HG03342 (cell line): ENCODE results near the gene HLA-DMB.

Source experiments
- ATAC-seq: cut with Tn5 transposase; IDR thresholded peaks from one replicate; pipeline ENCODE4 v1.9.1; 2021; ENCODE audit warnings: mild to moderate bottlenecking, moderate library complexity; ENCODE audit not compliant: unreplicated experiment

Gene HLA-DMB

DNA sequence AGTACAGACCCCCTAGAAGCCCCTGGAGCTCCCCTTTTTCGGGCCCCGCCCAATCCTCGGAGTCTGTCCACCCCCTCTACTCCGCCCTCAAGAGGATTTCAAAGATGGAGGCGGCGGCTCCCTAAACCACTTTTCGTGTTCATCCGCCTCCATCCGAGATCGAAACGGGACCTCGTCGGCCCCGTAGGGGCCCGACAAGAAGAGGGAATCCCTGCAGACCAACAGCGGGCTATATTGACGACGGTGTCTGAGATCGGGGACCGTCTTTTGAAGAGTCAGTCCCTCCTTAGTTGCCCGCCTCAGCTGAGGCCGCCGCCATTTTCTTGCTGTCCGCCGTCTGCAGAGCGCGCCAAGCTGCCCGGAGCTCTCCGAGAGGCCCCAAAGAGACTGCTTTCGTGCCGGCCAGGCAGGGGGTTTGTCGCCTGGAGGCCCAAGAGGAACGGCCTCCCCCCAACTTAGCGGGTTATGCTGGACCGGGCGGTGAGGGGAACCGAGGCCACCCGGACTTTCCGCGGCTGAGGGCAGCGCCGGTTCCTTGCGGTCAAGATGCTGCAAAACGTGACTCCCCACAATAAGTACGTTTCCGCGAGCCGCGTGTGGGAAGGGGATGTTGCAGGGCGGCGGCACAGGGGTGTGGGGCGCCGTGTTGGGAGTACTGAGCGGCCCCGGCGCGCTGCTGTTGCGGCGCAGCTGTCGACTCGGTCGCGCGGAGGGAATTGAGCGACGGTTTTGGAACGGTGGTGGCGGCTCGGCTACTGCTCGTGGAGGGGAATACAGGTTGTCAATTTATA is 31.7 kb upstream of the HLA-DMB start:
- no peak for ATAC-seq

DNA sequence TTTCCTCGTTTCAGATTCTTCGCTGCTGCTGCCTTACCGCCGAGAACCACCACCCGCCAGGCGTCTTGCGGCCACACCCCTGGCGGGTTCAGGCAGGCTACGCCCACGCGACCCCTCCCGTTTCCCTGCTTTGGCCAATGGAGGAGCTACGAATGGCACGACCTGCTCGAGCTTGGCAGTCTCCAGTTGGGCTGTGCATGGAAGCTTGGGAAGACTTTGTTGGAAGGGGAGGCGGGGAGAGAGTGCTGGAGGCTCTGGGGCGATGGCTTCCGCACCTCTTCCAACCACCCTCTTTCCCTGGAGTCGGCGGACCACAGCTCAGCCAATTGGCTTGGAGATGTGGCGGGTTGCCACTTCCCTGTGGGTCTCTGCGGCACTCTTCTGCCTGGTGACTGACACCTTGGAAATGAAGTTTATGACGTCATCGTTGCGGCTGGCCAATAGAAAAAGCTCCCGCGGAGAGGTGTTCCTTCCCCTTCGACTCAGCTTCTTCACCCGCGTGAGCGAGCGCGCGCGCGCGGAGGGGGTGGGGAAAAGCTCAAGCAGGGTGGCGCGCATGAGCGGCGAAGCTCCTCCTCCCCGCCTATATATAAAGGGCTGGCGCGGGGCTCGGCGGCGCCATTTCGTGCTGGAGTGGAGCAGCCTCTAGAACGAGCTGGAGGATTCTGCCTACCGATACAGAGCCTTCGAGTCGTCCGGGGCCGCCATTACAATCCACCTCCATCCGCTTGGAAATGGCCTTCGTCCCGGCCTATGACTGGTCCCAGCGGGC is 30.9 kb upstream of the HLA-DMB start:
- peak; percentile 45 for ATAC-seq

DNA sequence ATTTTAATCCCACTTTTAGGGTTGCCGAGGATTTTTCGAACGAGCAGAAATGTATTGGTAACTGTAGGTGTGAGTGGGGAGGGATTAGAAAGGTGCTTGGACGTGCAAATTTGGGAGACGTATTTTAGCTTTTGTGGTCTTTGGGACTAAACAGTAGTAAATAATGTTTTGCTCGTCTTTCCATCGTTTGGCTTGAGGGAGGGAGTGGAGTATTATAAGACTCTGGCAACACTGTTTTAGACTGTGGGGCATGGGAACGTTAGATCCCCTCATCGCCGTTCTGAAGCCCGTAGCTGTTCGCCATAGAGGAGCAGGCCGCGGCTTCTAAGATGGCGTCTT is 30.4 kb upstream of the HLA-DMB start:
- ATAC-seq: no peak

DNA sequence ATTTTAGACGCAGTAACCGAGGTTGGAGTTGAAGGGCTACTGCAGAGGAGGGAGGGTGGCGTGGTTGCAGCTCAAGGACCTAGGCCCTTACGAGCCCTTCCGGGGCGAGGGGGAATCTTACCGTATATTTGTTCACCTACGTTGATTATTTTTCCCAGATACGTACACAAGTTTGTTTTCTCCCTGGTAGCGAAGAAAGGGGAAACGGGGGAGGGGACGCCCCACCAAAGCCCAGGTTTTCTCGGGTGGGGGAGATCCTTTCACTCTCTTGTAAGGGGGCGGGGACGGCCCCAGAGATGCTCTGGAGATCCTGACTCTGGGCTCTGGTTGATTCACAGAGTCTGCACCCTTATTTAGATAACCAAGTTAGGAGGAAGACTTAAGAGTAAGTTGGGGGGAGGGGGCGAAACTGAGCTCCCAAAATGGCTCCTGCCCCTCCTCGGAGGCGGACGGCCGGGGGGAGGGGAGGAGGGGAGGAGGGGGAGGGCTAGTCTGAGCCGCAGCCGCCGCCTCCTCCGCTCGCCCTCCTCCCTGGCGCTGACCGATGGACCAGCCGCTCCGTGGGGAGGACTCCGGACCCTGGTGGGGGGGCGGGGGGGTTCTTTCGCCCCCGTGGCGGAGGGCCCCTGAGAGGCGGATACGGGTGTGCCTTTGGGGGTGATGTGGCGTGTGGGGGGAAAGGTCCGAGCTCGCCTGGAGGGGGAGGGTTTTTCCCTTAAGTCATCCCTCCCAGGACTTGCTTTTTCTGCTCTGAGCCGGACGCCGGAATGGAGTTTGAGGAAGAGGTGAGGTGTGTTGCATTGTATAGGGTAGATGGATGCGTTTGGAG is 29.8 kb upstream of the HLA-DMB start:
- no peak for ATAC-seq

DNA sequence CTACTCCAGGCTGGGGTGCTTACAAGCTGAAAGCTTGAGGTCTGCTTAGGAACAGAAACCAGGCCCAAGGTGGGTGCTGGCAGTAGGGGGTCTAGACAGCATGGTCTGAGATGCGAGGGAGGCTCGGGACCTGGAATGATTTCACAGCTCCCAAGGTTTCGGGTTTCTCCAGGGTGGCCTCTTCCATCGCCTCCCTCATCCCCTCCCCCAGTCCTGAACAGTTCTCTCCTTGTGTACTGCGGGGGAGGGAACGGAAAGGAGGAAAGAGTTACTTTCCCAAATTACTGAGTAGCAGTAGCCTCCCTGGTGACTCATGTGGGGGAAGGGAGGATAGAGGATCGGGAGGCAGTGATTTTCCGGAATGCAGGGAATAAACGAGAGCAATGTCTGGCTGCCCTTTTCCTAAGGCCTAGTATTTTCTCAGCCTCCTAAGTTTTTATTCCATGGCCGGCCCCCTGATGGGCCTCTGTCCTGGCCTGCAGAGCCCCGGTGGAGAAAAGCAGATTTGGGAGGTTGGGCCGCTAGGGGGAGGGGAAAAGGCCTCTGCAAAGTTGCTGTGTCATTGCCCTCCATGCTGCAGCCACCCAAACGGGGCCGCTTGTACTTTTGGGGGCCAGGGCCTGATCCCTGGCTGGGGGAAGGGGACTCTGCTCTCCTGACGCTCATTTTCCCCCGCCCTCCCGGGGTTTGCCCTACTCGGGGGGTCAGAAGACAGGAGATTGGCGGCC is 29.0 kb upstream of the HLA-DMB start:
- no peak for ATAC-seq

DNA sequence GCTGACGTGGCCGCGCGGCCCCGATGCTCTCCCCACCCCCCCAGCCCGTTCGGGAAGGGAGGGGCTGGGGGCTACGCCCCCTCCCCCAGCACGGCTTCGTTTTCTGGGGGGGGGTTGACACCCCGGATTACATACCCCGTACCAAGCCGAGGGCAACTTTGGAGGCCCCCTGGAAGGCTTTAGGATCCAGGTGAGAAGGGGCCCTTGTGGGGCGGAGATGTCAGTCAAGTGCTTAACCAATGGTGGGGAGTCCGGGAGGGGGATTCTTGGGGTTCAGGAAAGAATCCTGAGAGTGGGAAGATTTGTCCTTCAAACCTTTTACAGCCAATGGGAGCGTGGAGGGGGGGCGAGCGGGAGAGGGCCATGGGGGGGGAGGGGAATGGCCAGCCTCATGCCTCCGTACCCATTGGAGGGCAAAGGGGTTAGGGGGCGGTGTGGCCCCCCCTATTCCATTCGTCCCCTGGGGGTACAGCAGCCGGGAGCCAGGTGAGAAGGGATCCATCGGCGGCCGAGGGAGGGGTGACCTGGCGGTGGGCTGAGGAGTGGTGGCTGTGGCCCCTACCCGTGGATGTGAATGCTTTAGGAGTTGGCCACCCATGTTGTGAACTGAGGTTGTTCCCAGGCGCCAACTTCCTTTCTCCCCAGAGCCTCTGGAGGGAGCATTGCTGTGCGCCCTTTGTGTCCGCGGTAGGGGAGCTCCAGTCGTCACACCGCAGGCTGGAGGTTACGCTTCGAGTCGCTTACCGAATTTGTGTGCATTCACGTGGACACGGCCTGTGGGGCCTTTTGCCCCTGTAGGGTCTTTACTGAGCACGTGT is 28.2 kb upstream of the HLA-DMB start:
- ATAC-seq: no peak

DNA sequence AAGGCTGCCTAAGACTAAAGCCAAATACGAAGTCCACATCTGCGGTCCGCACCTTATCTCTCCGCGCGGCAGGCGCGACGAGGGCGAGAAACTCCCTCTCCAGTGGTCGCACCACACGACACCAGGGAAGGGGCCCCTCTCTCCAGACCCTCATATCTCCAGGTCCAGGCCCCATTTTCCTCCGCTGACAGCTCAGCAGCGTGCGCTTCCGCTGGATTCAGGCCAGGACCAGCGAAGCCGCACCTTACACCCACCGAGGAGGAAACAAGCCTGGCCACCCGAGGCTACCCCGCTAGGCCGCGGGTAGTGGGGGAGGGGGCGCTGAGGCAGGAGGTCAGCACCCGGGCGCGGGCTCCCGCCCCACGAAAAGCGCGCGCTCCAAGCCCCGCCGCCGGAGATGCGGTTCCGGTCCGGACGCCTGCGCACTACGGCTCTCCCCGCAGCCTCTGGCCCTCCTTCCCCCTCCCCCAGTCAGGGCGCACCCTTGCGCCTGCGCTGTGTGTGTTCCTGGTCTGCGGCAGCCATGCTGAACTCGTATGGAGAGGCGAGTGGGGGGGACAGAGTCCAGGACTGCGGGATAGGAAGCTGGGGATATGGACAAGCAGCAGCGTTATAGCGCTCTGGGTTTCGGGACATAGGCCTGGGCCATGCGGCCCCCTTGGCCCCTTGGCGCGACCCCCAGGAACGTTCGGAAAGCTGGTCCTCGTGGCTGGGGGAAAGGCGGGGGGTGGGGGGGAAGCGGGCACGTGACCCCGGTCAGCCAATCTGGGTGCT is 27.5 kb upstream of the HLA-DMB start, which contains the start of gene BRD2:
Gene BRD2, plus strand, starts transcription at position 502 of the 774 bp plus-strand sequence. CDS start 4,305 bp downstream, outside the sequence.
- peak; percentile 26 for ATAC-seq

DNA sequence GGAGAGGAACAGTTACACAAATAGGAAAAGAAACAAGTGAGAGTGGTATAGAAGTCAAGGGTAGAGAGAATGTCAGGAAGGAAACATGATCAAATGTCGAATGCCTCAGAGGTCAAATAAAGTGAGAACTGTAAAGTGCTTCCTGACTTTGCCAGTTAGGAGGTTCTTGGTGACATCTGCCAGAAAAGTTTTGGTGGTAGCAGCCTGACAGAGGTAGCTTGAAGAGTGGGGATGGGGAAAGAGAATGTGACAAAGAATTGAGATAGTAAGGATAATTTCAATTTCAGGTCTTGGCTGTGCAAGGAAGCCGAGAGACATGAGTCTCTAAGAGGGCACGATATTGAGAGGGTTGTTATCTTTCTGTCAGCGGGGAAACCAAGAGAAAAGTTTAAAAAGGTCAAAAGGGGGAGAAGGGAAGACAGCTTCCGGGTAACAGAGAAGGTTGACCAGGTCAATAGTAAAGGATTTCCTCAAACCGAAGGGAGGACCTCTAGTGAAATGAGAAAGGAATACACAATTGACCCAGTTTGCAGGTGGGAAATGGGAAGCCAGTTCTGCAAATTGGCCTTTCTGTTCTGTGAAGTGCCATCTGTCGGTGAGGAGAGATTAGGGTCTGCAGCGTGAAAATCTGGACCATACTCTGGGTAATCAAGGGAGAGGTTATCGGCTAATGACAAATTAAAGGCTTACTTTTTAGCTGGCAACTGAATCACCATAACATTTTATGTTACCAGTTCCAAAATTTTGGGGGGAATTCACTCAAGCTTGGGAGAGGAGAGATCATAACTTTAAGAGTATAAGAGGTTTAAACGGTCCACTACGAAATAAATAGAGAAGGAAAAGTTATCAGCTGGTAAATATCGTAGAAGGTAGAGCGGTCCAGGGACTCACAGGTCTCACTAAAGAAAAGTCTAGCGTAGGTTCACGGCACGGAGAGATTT is 26.6 kb upstream of the HLA-DMB start:
- no peak for ATAC-seq

DNA sequence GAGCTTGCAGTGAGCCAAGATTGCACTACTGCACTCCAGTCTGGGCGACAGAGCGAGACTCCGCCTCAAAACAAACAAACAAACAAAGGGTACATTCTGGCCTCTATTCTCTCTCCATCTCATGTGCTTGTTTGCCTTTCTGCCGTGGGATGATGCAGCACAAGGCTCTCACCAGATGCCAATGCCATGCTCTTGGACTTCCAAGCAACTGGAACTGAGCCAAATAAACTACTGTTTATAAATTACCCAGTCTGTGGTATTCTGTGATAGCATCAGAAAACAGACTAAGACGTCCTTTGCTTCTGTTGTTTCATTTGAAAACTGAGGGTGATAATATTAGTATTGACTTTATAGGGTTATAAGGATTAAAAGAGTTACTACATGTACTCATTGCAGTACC is 23.9 kb upstream of the HLA-DMB start:
- ATAC-seq: no peak

DNA sequence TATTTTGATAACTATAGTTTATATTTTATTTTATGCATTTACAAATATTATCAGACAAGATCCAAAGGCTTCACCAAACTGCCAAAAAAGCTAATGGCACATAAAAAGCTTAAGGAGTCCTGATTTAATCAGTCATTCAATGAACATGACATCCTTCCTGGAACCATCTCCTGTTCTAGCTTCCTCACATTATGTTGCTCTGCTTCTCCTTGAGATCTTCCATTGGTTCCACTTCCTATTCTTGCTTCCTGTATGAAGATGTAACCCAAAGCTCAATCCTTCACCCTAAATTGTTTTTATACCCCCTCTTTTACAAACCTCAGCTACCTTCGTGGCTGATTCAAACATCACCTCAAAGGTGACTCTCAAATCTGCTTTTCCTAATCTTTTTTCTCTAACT is 23.0 kb upstream of the HLA-DMB start:
- no peak for ATAC-seq

DNA sequence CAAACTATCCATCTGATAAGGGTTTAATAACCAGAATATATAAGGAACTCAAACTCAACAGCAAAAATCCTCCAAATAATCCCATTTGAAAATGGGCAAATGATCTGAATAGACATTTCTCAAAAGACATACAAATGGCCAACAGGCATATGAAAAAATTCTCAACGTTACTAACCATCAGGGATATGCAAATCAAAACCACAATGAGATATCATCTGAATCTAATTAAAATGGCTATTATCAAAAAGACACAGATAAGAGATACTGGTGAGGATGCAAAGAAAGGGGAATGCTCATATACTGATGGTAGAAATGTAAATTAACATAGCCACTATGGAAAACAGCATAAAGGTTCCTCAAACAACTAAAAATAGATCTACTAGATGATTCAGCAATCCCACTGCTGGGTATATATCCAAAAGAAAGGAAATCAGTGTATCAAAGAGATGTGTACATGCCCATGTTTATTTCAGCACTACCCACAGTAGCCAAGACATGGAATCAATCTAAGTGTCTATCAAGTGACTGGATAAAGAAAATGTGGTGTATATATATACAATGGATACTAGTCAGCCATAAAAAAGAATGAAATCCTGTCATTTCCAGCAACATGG is 21.5 kb upstream of the HLA-DMB start:
- ATAC-seq: no peak

DNA sequence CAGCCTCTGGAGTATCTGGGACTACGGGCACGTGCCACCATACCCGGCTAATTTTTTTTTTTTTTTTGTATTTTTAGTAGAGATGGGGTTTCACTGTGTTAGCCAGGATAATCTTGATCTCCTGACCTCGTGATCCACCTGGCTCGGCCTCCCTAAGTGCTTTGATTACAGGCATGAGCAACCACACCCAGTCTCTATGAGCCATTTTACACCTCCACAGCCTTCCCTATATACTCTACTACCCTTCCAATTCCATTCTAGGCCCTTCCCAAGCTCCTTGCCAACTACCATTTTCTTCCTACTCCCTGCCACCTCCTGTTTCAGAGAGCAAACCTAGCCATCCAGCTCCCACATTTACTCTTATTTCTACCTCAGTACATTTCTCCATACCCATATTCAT is 19.7 kb upstream of the HLA-DMB start:
- ATAC-seq: no peak

DNA sequence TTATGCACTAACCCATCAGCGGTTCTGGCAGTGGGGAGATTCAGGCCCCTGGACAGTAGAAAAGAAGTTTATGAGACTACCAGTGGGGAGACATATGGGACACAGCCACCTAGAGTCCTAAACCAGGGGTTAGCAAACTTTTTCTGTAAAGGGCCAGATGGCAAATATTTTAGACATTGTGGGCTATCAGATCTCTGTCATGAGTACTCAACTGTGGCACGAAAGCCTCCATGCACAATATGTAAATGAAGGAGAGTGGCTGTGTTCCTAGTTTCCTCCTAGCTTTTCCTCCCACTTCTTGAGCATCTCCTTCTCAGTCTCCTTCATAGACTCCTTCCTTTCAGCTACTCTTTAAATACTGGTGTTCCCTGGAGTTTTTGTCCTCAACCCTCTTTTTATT is 15.3 kb upstream of the HLA-DMB start:
- ATAC-seq: no peak

DNA sequence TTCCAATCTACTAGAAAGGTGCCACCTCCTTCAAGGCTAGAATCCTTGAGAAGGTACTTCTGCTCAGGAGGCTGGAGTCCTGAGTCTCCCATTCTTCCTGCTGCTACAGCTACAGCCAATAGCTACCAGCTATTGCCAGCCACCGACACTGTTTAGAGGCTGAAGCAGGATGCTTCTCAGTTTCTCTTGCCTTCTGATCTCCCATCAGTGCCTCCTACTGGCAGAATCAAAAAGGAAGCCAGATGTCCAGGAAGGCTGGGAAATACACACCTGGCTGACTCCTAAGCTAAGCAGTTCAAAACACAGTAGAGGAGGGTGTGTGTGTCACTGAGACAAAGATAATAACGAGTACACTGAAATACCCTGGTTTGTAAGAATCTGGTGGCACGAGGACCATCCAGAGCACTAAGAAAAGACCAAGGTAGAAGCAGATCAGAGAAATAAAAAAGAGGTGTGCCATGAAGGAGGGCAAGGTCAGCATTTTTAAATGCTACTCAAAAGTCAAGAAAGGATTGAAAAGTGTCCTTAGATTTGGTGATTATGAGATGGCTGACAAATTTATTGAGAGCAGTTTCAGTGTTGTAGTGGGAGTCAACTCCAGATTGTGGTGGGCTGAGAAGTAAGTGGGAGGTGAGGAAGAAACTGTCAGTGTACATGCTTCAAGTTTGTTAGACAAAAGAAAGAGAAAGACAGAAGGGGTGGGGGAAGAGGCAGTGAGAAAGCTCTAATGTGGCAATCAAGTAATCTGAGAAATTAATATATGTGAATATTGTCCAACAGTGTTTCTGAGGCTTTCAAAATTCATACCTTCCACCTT is 14.4 kb upstream of the HLA-DMB start:
- ATAC-seq: no peak

DNA sequence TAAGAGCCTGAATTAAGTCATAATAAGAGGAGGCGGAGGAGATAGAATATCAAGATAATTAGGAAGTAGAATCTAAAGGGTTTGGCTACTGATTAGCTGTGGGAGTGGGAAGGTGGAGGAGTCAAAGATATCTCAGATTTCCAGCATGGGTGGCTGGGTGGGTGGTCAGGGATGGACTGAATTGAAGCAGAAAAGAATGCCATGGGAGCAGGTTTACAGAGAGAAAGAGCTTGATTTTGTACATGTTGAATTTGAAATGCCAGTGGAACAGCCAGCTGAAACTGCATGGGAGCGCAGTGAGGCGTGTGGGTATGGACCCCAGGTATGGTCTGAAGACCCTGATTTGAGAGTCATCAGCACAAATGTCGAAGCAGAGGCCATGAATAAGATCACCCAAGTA is 13.4 kb upstream of the HLA-DMB start:
- no peak for ATAC-seq

DNA sequence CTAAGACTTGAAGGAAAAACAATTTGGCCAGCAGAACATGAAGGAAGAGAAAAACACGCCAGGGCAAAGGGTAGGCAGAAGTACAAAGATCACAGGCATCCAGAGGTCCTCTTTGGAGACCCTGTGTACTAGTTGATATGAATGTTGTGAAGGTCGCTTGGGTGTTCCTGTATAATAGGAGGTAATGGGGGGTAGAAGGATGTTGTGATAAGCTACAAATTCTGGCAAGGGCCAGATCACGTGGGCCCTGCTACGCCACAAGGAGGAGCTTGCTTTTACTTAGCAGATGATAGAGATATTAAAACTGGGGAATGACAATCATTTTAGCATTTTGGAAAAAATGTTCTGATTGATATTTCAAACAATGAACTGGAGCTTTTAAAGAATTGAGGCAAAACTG is 12.9 kb upstream of the HLA-DMB start:
- ATAC-seq: no peak
